Peyer's patch (tissue), 4 donors: ENCODE results near the gene PIEZO1.

Experiments used
- POLR2A ChIP-seq, 2 donors: fragments of 450-650 bp; IDR thresholded peaks; one replicate each; pipeline ENCODE4 v1.5.1; 2017; ENCODE audit warnings: antibody characterized with exemption in 2 of 2, mild to moderate bottlenecking in 2 of 2, moderate library complexity in 2 of 2
- TF ChIP-seq, protein P1 (sequence below), 6 experiments: fragments of 450-650 bp in 4 of 6; fragments of 200-600 bp in 2 of 6; sonication (generic) in 1 of 6; IDR thresholded peaks; one replicate each; pipeline ENCODE4 v1.5.1; 2017 to 2019; ENCODE audit warnings: antibody characterized with exemption in 6 of 6, mild to moderate bottlenecking in 3 of 6, moderate library complexity in 1 of 6

GRCh38 chr16:88673716-88674379 is 111.2 kb downstream of the PIEZO1 start:
- TF ChIP-seq, protein P1, sequence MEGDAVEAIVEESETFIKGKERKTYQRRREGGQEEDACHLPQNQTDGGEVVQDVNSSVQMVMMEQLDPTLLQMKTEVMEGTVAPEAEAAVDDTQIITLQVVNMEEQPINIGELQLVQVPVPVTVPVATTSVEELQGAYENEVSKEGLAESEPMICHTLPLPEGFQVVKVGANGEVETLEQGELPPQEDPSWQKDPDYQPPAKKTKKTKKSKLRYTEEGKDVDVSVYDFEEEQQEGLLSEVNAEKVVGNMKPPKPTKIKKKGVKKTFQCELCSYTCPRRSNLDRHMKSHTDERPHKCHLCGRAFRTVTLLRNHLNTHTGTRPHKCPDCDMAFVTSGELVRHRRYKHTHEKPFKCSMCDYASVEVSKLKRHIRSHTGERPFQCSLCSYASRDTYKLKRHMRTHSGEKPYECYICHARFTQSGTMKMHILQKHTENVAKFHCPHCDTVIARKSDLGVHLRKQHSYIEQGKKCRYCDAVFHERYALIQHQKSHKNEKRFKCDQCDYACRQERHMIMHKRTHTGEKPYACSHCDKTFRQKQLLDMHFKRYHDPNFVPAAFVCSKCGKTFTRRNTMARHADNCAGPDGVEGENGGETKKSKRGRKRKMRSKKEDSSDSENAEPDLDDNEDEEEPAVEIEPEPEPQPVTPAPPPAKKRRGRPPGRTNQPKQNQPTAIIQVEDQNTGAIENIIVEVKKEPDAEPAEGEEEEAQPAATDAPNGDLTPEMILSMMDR (IDR thresholded peaks at IDR 0.05) = no peak
- TF ChIP-seq POLR2A (IDR thresholded peaks at IDR 0.05) = no peak
